ENCODE data around the gene CPVL. TPM values are rescaled to one million over a fixed set of nuclear protein-coding genes. Genes with fewer than 3 reads are reported as not detected.

Gene CPVL
- total and polyA plus RNA-seq, 2 of the 4 experiments (the other 2 are of a cell fraction), result not detected

- no peak overlapping the region for H3K23ac ChIP-seq (ENCODE audit: low read depth, low read length)
- no peak overlapping the region for H3K27ac ChIP-seq (ENCODE audit: insufficient read depth, low read length)
- no peak overlapping the region for H2BK5ac ChIP-seq (ENCODE audit: low read depth, low read length, poor library complexity, severe bottlenecking)
- H3K36me3 ChIP-seq (ENCODE audit: control insufficient read depth, insufficient read depth, low read length), result no peaks in the 10 kb centered on the region
- dilution Hi-C loops (cut with HindIII; ENCODE audit: low sequenced_read_pairs, unreplicated experiment) (no loop called here), intact Hi-C loops (cut with micrococcal nuclease) (no loop called here), in situ Hi-C loops (cut with MboI; ENCODE audit: low sequenced_read_pairs) (no loop called here)
- no peak overlapping the region for H2AK9ac ChIP-seq (replicated peaks; ENCODE audit: low read depth, low read length, poor library complexity)
- no peak overlapping the region for H2BK20ac ChIP-seq (ENCODE audit: low read depth, low read length)
- H3K4me2 ChIP-seq (ENCODE audit: low read depth, low read length), result no peak overlapping the region
- no peak overlapping the region for H4K5ac ChIP-seq (ENCODE audit: low read depth, low read length)
- WGBS, 2 experiments (ENCODE audit: extremely low coverage in 2 of 2, insufficient read length in 1 of 2), result no CpG with 5 or more reads among the region's 2 CpGs
- H3K79me1 ChIP-seq (ENCODE audit: low read depth in 1 of 2, low read length in 2 of 2), result no peaks in the 10 kb centered on the region
- DNase-seq, result no peak
- TF ChIP-seq MAFK (IDR thresholded peaks at IDR 0.05; ENCODE audit: low read depth, low read length), result no peak
- no peak for TF ChIP-seq MAZ (IDR thresholded peaks at IDR 0.05; ENCODE audit: borderline replicate concordance, low read depth, low read length)
- no peak for TF ChIP-seq FOS (IDR thresholded peaks at IDR 0.05; ENCODE audit: low read depth, low read length)
- TF ChIP-seq CTCF (conservative IDR thresholded peaks at IDR 0.05; ENCODE audit: low read depth, low read length), result no peak
- no peak for TF ChIP-seq SMC3 (IDR thresholded peaks at IDR 0.05; ENCODE audit: low read depth, low read length)
- no peak for TF ChIP-seq CEBPB (IDR thresholded peaks at IDR 0.05; ENCODE audit: low read depth, low read length)
- no peak overlapping the region for H4K91ac ChIP-seq (ENCODE audit: insufficient read depth, low read depth, low read length)
- no peak overlapping the region for H2BK15ac ChIP-seq (ENCODE audit: low read depth, low read length)
- H3K4me1 ChIP-seq (ENCODE audit: control insufficient read depth, insufficient read depth, low read length), result no peaks in the 10 kb centered on the region
- H3K9me3 ChIP-seq (ENCODE audit: control insufficient read depth, insufficient read depth, low read length), result no peaks in the 10 kb centered on the region
- ATAC-seq (ENCODE audit: low read depth), result no peak
- H3K56ac ChIP-seq (ENCODE audit: extremely low read depth, insufficient read depth, low read length), result no peak overlapping the region
- no peak overlapping the region for H4K8ac ChIP-seq (ENCODE audit: low read depth in 2 of 2, low read length in 2 of 2)
- H2BK120ac ChIP-seq (ENCODE audit: low read depth, low read length), result no peak overlapping the region
- no peak overlapping the region for H3K9ac ChIP-seq (ENCODE audit: low read depth, low read length)
- H3K27me3 ChIP-seq (ENCODE audit: control insufficient read depth, insufficient read depth, low read length), result no peaks in the 10 kb centered on the region
- no peak overlapping the region for H3K4me3 ChIP-seq (ENCODE audit: insufficient read depth, low read depth, low read length)
- H3K9me1 ChIP-seq (ENCODE audit: insufficient read depth, low read length), result no peaks in the 10 kb centered on the region
- POLR2A ChIA-PET (ENCODE audit: unreplicated experiment), result no interaction called here
- no peak overlapping the region for H3K18ac ChIP-seq (ENCODE audit: low read depth, low read length)
- H2AFZ ChIP-seq (replicated peaks; ENCODE audit: low read length, poor library complexity), result no peak overlapping the region
- no peak overlapping the region for H3K4ac ChIP-seq (ENCODE audit: low read depth, low read length)
- no peak overlapping the region for H3K14ac ChIP-seq (replicated peaks; ENCODE audit: low read depth, low read length)
- no peaks in the 10 kb centered on the region for H4K20me1 ChIP-seq (ENCODE audit: insufficient read depth, low read length)
- BruUV-seq (replicated peaks), result no TSS peak
- CTCF ChIA-PET, result no interaction called here
- H2AK5ac ChIP-seq (ENCODE audit: low read depth, low read length), result no peak overlapping the region
Measured at GRCh38 chr7:29184599-29184998, 38.3 kb upstream of the CPVL start.

Data from IMR-90 (cell line).